Small intestine (tissue), 7 donors: Measurements from ENCODE around the gene NOTCH1. TPM values are rescaled to one million over a fixed set of nuclear protein-coding genes. Genes with fewer than 3 reads are reported as not detected.

ENCODE experiments used
- DNase-seq, 2 donors: peaks; one replicate each; pipeline versions ENCODE4 v3.0.0 to v3.0.0-alpha.2; 2013
- FAIRE-seq: peaks from 2 replicates; lab custom pipeline; 2012; peaks lifted over from hg19 to GRCh38; lab: Jason Lieb, UNC
- H3K27ac ChIP-seq, 3 donors: one replicate each; pipeline ENCODE4 v1.5.1; 2013; ENCODE audit warnings: low read length in 2 of 3, mild to moderate bottlenecking in 2 of 3, control low read depth in 1 of 3, inconsistent platforms in 1 of 3, low read depth in 1 of 3, moderate library complexity in 1 of 3
- H3K27me3 ChIP-seq, 3 donors: one replicate each; pipeline ENCODE4 v1.6.1; 2013; ENCODE audit warnings: low read length in 3 of 3, inconsistent platforms in 1 of 3; ENCODE audit not compliant: control insufficient read depth in 3 of 3, insufficient read depth in 3 of 3
- H3K36me3 ChIP-seq, 3 donors: one replicate each; pipeline ENCODE4 v1.6.1; 2013; ENCODE audit warnings: low read length in 3 of 3, inconsistent platforms in 1 of 3, low read depth in 1 of 3, mild to moderate bottlenecking in 1 of 3, moderate library complexity in 1 of 3; ENCODE audit not compliant: control insufficient read depth in 3 of 3, insufficient read depth in 2 of 3
- H3K4me1 ChIP-seq, 3 donors: one replicate each; pipeline ENCODE4 v1.6.1; 2013; ENCODE audit warnings: low read length in 2 of 3, inconsistent platforms in 1 of 3, low read depth in 1 of 3, mild to moderate bottlenecking in 1 of 3, moderate library complexity in 1 of 3; ENCODE audit not compliant: control insufficient read depth in 3 of 3, insufficient read depth in 2 of 3
- H3K4me3 ChIP-seq, 3 donors: one replicate each; pipeline ENCODE4 v1.5.1; 2013; ENCODE audit warnings: low read length in 3 of 3, control low read depth in 1 of 3, inconsistent platforms in 1 of 3, low read depth in 1 of 3, mild to moderate bottlenecking in 1 of 3, moderate library complexity in 1 of 3
- H3K9me3 ChIP-seq, 2 donors: one replicate each; pipeline ENCODE4 v1.6.1; 2013; ENCODE audit warnings: low read depth in 1 of 2, low read length in 1 of 2; ENCODE audit not compliant: control insufficient read depth in 2 of 2, insufficient read depth in 1 of 2
- WGBS, 3 donors: extraction: QIAGEN DNeasy Blood & Tissue Kit; methylation state at CpG; one replicate each; pipeline ENCODE4 v1.1.7; 2013; 5-methylcytosine and 5-hydroxymethylcytosine counted together
- polyA plus RNA-seq, 4 donors: library from polyadenylated mRNA; stranded (reverse) in 3 of 4; unstranded in 1 of 4; fragments of 200-250 nt in 3 of 4; fragments of 120-200 nt in 1 of 4; gene quantifications; one replicate each; pipeline versions ENCODE4 v1.2.1 to v1.2.3, GENCODE V29; 2013
- donor health status: healthy with polysubstance abuse.
- donor health status: control.
- donor health status: control.
- donor health status: Bipolar disorder and iron deficiency.
- donor health status: healthy.

The NOTCH1 gene
- polyA plus RNA-seq, 4 donors = 1.8 to 19.8 (median 7.3) TPM

DNA sequence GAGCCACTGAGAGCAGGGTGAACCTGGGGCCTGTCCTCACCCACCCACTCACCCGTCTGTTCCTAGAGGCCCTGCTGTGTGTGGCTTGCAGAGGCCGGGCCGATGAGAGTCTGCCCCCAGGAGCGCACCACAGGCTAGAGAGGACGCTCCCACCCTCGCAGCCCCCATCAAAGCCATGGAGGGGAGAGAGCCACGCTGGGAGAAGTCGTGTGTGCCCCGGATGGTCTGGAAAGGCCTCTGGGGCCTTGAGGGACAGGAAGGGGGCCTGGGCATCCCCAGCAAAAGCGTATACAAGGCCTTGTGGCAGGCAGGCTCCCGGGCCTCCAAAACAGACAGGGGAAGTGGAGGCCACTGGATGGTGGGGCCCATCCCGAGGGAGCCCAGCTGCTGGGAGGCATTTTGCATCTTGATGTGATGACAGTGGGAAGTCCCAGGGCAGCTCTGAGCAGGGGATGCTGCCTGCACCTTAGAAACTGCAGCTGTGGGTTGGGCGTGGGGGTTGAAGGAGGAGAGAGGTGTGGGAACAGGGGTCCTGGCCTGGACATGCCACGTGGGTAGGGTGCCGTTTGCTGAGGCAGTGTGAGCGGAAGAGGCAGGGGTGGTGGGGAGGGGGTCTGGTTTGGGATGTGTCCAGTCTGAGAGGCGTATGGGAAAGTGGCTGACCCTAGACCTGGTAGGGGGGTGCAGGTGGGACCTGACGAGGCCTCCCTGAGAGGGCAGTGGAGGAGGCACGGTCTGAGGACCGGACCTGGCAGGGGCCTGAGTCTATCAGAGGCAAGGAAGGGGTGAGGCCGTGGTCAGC is 43.0 kb upstream of the NOTCH1 start:
- peaks cover 0 to 25% (median 0%) of the 10 kb centered on the region in 3 donors for H3K4me1 ChIP-seq
- no peak overlapping the region for H3K4me3 ChIP-seq
- FAIRE-seq (no peak), DNase-seq (no peak)
- H3K9me3 ChIP-seq = no peaks in the 10 kb centered on the region
- 65 to 80% (median 73%) methylated on average over 21 of the region's 21 CpGs for WGBS, 3 donors
- peak overlapping the region in 2 of 3 donors; percentile 33 for H3K27ac ChIP-seq
- H3K36me3 ChIP-seq = no peaks in the 10 kb centered on the region
- H3K27me3 ChIP-seq = peaks cover 0 to 16% (median 0%) of the 10 kb centered on the region in 3 donors

DNA sequence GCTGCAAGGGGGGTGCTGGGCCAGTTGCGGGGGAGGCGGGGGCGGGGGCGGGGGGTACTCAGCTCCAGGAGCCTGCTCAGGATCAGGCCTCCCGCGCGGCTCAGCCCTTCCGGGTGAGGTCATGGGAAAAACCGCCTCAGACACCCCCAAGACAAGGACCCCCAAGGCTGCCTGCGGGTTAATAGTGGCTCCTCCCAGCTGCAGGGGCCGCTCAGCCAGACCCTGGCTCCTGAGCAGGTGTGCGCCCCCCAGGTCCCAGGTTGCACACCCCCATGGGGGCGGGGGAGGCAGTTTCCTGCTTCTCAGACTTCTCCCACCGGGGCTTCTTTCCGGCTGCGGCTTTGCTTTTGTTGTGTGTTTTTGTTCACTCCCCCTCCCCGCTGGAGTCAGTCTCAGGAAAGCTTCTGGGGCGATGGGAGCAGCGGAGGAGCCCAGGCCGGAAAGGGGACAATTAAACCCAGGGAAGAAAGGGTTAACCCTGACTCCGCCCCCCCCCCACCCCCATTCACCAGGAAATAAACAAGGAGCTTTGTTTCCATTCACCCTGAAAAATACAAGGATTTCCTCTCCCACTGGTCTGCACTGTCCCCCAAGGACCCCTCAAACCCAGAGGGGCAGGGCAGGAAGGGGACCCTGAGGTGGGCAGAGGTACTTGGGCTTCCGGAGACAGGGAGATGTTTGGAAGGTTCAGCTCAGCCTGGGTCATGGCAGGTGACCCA is 42.3 kb upstream of the NOTCH1 start:
- H3K27ac ChIP-seq = peak overlapping the region in 2 of 3 donors; percentile 33
- 23 to 33% (median 32%) methylated on average over 13 to 22 of the region's 22 CpGs for WGBS, 3 donors
- H3K27me3 ChIP-seq = peaks cover 0 to 16% (median 0%) of the 10 kb centered on the region in 3 donors
- H3K4me3 ChIP-seq = no peak overlapping the region
- H3K9me3 ChIP-seq = no peaks in the 10 kb centered on the region
- peaks cover 0 to 28% (median 0%) of the 10 kb centered on the region in 3 donors for H3K4me1 ChIP-seq
- DNase-seq (no peak), FAIRE-seq (no peak)
- H3K36me3 ChIP-seq = no peaks in the 10 kb centered on the region

DNA sequence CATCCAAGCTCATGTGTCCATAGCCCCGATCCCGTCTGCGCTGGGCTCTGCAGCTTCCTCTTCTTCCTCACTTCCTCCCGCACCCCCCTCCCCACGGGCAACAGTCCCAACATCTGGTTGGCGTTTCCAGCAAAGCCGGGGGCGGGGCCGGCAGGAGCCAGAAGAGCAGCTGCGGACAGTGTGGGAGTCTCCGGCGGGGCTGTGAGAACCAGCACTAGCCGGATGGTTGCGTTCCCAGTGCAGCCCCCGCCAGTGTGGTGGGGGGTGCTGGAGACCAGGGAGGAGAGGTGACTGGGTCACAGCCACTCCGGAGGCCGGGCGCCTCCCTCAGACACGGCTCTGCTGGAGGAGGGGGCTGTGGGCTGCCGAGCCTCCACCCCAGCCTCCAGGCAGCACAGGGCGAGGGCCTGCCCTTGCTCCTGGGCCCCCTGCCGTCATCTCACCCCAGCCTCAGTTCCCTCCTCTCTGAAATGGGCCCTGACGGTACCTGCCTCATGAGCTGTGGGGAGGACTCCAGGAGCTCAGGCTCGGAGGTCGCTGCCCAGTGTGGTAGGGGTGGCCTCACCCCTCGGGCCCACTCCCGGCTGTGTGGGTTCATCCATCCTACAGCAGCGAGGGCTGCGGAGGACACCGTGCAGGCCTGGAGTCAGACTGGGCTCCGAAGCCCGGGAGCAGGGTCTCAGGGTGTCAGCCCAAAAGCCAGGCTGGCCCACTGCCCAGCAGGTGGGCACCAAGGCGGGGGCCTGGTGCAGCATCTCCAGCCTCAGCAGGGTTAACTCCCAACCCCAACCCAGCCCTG is 41.5 kb upstream of the NOTCH1 start:
- no peaks in the 10 kb centered on the region for H3K36me3 ChIP-seq
- whole genome bisulfite sequencing, 3 donors = 31 to 48% (median 46%) methylated on average over 27 to 33 of the region's 33 CpGs
- no peaks in the 10 kb centered on the region for H3K9me3 ChIP-seq
- peaks cover 0 to 16% (median 0%) of the 10 kb centered on the region in 3 donors for H3K27me3 ChIP-seq
- H3K27ac ChIP-seq = peak overlapping the region in 1 of 3 donors; percentile 42
- H3K4me3 ChIP-seq = no peak overlapping the region
- H3K4me1 ChIP-seq = peaks cover 0 to 28% (median 0%) of the 10 kb centered on the region in 3 donors
- FAIRE-seq (no peak), DNase-seq (peak in 1 of 2 donors; percentile 62)

DNA sequence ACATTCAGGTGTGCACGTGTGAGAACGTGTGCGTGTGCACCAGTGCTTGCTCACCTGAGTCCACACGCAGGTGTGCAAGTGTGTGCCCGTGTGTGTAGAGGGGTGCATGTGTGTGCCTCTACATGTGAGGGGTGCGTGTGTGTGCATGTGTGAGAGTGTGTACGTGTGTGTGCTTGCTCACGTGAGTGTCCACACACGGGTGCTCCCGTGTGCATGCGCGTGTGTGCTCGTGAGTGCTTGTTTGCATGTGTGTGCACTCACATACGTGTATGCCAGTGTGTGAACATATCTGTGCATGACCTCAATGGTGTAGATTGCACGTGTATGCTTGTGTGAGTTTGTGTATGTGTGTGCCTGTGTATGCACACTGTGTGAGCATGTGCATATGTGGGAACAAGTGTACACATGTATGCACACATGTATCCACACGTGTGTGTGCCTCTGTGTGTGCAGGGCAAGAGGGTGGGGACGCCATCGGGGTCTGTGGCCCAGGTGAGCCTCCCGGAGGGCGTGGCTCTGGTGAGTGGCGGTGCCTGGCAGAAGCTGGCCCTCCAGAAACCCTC is 40.6 kb upstream of the NOTCH1 start:
- no peak for FAIRE-seq
- DNase-seq = no peak
- no peaks in the 10 kb centered on the region for H3K9me3 ChIP-seq
- no peak overlapping the region for H3K4me3 ChIP-seq
- no peaks in the 10 kb centered on the region for H3K36me3 ChIP-seq
- WGBS, 3 donors = 76 to 84% (median 80%) methylated on average over 21 of the region's 21 CpGs
- H3K27ac ChIP-seq = no peak overlapping the region
- peaks cover 0 to 11% (median 0%) of the 10 kb centered on the region in 3 donors for H3K27me3 ChIP-seq
- peaks cover 0 to 28% (median 0%) of the 10 kb centered on the region in 3 donors for H3K4me1 ChIP-seq

DNA sequence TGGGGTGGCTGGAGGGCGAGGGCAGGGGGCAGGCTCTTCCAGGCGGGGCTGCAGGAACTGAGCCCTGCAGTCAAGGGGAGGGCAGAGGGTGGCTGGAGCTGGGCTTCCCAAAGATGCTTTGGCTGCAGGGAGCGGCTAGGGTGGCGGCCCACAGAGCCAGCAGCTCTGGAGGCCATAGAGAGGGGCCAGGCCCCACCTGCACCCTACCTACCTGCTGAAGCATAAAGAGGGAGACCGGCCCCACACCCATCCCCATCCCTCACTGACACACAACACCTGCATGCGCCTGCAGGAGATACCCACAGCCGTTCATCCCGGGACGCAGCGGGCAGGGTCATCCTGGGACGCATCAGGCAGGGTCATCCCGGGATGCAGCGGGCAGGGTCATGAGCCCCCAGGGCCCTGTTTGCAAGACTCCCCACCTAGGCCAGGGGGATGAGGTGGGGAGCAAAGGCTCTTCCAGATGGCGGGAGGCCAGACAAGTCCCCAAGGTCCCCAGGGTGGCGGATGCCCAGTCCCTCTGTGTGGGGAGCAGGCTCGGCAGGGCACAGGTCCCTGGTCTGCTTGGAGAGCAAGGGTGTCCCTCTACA is 39.8 kb upstream of the NOTCH1 start:
- no peak overlapping the region for H3K27ac ChIP-seq
- 80 to 91% (median 84%) methylated on average over 16 of the region's 16 CpGs for WGBS, 3 donors
- H3K4me3 ChIP-seq = no peak overlapping the region
- H3K9me3 ChIP-seq = no peaks in the 10 kb centered on the region
- no peak for FAIRE-seq
- no peaks in the 10 kb centered on the region for H3K36me3 ChIP-seq
- peaks cover 0 to 11% (median 0%) of the 10 kb centered on the region in 3 donors for H3K27me3 ChIP-seq
- DNase-seq = no peak
- H3K4me1 ChIP-seq = peaks cover 0 to 28% (median 0%) of the 10 kb centered on the region in 3 donors

DNA sequence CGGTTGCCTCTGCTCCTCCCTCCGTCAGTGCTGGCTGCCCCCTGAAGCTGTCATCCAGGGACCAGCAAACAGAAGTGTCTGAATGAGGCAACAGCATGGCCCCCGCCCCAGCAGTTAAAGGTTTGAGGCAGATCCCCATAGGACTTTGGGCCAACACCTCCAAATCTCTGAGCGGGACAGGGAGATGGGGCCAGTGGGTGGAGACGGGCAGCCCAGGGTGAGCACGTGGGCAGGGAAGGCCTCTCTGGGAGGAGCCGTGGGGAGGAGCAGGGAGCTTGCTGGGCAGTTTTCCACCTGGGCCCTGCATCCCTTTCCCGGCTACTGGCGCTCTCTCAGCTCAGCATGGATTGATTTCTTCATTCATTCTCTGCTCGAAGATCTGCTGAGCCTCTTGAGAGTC is 39.1 kb upstream of the NOTCH1 start:
- FAIRE-seq (no peak), DNase-seq (no peak)
- Histone ChIP-seq H3K36me3 (no peaks in the 10 kb centered on the region), H3K4me3 (no peak overlapping the region), H3K4me1 (peaks cover 0 to 28% (median 0%) of the 10 kb centered on the region in 3 donors), H3K9me3 (no peaks in the 10 kb centered on the region), H3K27me3 (peaks cover 0 to 11% (median 0%) of the 10 kb centered on the region in 3 donors), H3K27ac (no peak overlapping the region)
- 31 to 51% (median 46%) methylated on average over 10 of the region's 10 CpGs for WGBS, 3 donors

DNA sequence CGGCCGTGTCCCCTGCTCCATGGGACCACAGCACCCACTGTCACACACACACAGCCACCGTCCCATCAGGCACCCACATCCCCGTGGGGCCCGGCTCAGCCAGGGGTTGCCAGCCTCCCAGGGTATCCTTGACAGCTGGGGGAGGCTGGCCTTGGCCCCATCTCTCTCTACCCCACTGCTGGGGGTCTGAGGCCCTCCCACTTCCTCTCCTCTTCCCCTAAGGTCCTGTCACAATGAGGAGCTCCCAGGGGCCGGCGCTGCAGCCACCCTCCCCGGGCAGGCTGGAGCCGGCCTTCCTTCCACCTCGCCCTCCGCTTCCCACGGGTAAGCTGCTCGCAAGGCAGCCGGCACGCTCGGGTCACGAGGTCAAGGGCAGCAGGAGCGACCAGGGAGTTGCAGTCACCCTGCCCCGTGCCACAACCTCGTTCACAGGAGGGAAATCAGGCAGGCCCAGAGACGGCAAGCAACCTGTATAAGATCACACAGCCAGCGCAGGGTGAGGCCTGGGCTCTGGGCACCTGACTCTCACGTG is 38.6 kb upstream of the NOTCH1 start:
- Histone ChIP-seq H3K9me3 (no peaks in the 10 kb centered on the region), H3K27ac (no peak overlapping the region), H3K4me1 (peaks cover 0 to 28% (median 0%) of the 10 kb centered on the region in 3 donors), H3K27me3 (peaks cover 0 to 11% (median 0%) of the 10 kb centered on the region in 3 donors), H3K36me3 (no peaks in the 10 kb centered on the region), H3K4me3 (no peak overlapping the region)
- 64 to 68% (median 67%) methylated on average over 22 to 23 of the region's 23 CpGs for WGBS, 3 donors
- DNase-seq (no peak), FAIRE-seq (no peak)
